Stimulated activated CD8-positive, alpha-beta memory T cell treated with anti-CD3 and anti-CD28 coated beads, Interleukin-7, amount 100 ng/mL, for 48 hours (primary cell): ENCODE results near the gene IPO8.
"Not testable (repeated sequence)": the region's sequence is repeated elsewhere in the genome, so short reads cannot be mapped to it uniquely, and the experiment has no call there.

Experiments used
- DNase-seq, 2 donors: peaks; one replicate each; pipeline ENCODE4 v3.0.0-alpha.2; 2020; ENCODE audit warnings: low read depth in 1 of 2; ENCODE audit errors: extremely low read depth in 1 of 2

The IPO8 gene

GRCh38 chr12:30610718-30611117 is 85.0 kb downstream of the IPO8 start:
- DNase-seq: no peak

- not testable (repeated sequence) for DNase-seq
These were observed 85.8 kb downstream of the IPO8 start for GRCh38 chr12:30609819-30610218.

DNA sequence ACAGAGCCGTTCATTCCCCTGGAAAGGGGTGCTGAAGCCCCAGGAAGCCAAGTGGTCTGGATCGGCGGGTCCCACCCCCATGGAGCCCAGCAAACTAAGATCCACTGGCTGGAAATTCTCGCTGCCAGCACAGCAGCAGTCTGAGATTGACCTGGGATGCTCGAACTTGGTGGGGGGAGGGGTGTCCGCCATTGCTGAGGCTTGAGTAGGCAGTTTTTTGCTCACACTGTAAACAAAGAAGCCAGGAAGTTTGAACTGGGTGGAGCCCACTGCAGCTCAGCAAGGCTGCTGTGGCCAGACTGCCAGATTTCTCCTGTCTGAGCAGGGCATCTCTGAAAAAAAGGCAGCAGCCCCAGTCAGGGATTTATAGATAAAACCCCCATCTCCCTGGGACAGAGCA is 91.4 kb downstream of the IPO8 start:
- not testable (repeated sequence) for DNase-seq

GRCh38 chr12:30603129-30603528 is 92.5 kb downstream of the IPO8 start:
- no peak for DNase-seq

GRCh38 chr12:30602678-30603077 is 93.0 kb downstream of the IPO8 start:
- no peak for DNase-seq

GRCh38 chr12:30599608-30600007 is 96.1 kb downstream of the IPO8 start:
- DNase-seq: no peak

DNA sequence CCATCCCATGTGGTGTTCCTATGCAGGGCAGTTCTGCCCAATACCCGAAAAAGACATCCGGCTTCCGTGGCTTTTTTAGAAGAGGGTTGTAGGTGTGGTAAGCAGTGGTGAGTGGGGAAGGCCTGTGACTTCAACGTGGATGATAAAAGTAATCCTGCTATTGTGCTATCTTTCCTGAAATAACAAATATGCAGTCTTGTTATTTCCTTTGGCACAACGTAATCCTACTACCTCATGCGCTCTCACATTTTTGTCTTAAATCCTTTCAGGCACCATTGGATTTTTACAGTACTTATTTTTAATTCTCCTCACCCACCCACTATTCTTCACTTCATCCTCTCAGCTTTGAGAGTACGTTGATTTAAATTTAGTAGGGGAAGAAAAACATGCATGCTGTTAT is 96.8 kb downstream of the IPO8 start:
- no peak for DNase-seq

DNA sequence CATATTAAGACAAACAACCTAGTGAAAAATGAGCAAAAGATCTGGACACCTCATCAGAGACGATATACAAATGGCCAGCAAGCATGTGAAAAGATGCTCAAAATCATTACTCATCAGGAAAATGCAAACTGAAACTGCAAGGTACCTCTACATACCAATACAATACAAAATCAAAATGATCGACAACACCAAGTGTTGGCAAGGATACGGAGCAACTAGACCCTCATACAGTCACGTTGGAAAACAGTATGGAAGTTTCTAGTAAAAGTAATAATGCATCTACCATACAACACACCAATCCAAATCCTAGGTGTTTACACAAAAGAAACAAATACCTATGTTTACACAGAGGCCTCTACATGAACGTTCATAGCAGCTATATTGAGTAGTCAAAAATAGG is 99.9 kb downstream of the IPO8 start:
- no peak for DNase-seq

DNA sequence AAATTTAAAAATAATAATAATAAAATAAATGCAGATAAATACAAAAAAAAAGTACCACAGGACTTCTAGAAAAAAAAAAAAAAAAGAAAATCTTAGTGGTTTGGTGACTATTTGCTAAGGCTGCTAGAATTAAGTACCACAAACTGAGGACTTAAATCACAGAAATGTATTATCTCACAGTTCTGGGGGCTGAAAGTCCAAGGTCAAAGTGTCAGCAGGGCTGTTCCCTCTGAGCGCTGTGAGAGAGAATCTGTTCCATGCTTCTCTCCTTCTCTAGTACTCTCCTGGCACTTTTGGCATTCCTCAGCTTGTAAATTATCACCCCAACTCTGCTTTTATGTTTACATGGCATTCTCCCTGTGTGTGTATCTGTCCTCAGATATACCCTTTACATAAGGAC is 101.2 kb downstream of the IPO8 start:
- no peak for DNase-seq

DNA sequence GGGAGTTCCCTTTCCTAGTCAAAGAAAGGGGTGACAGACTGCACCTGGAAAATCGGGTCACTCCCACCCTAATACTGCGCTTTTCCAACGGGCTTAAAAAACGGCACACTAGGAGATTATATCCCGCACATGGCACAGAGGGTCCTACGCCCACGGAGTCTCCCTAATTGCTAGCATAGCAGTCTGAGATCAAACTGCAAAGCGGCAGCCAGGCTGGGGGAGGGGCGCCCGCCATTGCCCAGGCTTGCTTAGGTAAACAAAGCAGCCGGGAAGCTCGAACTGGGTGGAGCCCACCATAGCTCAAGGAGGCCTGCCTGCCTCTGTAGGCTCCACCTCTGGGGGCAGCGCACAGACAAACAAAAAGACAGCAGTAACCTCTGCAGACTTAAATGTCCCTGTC is 107.1 kb downstream of the IPO8 start:
- DNase-seq: not testable (repeated sequence)

DNA sequence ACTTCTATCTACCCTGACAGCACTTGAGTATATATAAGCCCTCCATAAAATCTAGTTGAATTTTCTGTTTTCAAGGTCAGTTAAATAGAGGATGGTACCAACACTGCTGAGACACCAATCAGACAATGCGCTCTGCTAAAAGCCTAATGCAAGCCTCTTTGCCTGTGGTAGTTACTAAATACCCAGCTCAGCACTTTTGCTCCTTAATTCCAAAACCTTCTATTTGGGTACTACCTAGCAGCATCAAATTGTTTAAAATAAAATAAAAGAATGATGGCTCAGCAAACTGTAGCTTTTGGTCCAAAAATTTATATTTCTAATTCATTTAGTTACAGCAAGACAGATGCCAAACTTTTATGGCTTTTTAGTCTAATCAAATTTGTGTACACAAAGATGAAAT is 107.9 kb downstream of the IPO8 start:
- DNase-seq: no peak

- no peak for DNase-seq
These were observed 109.8 kb downstream of the IPO8 start for GRCh38 chr12:30585877-30586276.

DNA sequence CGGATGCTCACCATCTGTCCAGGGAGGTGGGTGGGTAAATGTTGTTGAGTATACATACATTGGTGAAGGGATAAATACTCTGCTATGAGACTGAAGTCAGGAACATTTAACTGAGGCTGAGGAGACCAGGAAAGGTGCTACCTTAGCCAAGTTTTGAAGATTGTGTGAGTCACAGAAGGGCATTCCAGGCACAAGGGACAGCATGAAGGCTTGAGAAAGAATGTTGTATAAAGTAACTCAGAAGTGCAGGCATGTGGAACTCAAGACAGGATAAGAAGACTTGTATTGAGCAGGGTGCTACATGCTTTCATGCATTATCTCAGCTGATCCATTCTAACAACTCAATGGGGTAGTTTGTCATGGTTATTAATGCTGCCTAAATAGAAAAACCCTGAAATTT is 112.7 kb downstream of the IPO8 start:
- no peak for DNase-seq

DNA sequence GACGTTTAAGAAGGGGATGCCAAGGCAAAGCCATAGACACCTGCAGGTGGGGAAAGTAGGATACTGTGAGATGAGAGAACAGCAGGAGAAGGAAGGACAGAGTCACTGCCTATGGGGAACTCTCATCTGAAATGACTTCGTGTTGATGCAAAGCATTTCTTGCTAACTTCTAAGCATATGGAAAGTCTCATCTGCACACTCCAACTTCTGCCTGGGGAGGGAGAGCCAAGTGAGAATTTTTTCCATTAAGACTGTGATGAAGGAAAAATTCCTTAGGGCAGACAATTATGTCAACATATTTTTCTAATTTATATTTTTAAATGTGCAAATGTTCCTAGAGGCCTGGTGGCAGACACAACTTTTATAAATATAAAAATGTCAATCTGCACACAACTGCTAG is 115.3 kb downstream of the IPO8 start:
- no peak for DNase-seq
